Activated T-cell treated with anti-CD3 and anti-CD28 coated beads, Interleukin-2, amount 50 U/mL, for 72 hours (primary cell): ENCODE results near the gene QPRT. TPM values are rescaled to one million over a fixed set of nuclear protein-coding genes. Genes with fewer than 3 reads are reported as not detected.
"Not testable (repeated sequence)": the region's sequence is repeated elsewhere in the genome, so short reads cannot be mapped to it uniquely, and the experiment has no call there.

Experiments
- ATAC-seq, 2 donors: fragments of 150-1000 bp; cut with Tn5 transposase; replicated peaks in 1 of 2; 2 replicates each; pipeline ENCODE4 v1.10.0; 2021; ENCODE audit warnings: moderate library complexity in 2 of 2, mild to moderate bottlenecking in 1 of 2
- DNase-seq, 2 donors: peaks; one replicate each; pipeline ENCODE4 v3.0.0; 2021 to 2022; ENCODE audit warnings: mixed read lengths in 1 of 2
- H3K27ac Mint-ChIP-seq: one replicate; pipeline ENCODE4 v1.8.0; 2022; ENCODE audit warnings: mild to moderate bottlenecking, moderate library complexity, mixed read lengths
- H3K27me3 Mint-ChIP-seq: one replicate; pipeline ENCODE4 v1.8.0; 2022; ENCODE audit warnings: low read depth, mixed read lengths
- H3K36me3 Mint-ChIP-seq, 2 donors: one replicate each; pipeline ENCODE4 v1.8.0; 2022; ENCODE audit warnings: mixed read lengths in 2 of 2, mild to moderate bottlenecking in 1 of 2; ENCODE audit not compliant: insufficient read depth in 2 of 2
- H3K4me1 Mint-ChIP-seq: one replicate; pipeline ENCODE4 v1.8.0; 2022; ENCODE audit warnings: low read depth, mixed read lengths
- H3K4me3 Mint-ChIP-seq, 2 donors: one replicate each; pipeline ENCODE4 v1.8.0; 2022; ENCODE audit warnings: mild to moderate bottlenecking in 2 of 2, mixed read lengths in 2 of 2, moderate library complexity in 2 of 2
- H3K9me3 Mint-ChIP-seq, 2 donors: one replicate each; pipeline ENCODE4 v1.8.0; 2022; ENCODE audit warnings: mixed read lengths in 2 of 2
- total RNA-seq, 2 donors: library from RNA; stranded (reverse); gene quantifications; one replicate each; pipeline ENCODE4 v1.2.3, GENCODE V29; 2022

Gene QPRT
- 1 to 10 TPM; 4.5 to 5.6 TPM for total RNA-seq

DNA sequence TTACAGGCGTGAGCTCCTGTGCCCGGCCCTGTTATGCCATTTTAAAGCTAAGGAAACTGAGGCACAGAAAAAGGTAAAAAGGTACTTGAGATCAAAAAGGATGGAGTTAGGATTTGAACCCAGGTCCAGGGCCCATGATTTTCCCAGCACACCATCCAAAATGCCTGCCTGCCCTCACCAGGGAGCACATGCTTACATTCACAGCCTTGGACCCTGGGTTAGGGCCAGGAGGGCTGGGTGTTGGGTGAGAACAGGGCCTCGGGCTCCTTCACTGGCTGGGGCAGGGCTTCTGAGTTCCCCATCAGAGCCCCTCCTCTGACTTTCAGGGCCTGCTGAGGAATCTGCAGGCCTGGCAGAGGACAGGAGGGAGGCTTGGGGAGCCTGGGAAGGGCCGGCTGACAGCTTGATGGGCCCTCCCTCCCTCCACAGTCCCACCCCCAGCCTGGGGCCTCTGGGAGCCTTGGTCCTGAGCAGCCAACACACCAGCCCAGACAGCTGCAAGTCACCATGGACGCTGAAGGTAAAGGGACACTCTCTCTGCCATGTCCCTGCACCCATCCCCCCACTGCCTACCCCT, at the start of gene QPRT:
TSS of gene QPRT (plus strand) at position 490 of the 577 bp plus-strand sequence. CDS start at position 508, 18 bp downstream.
- Mint-ChIP-seq H3K4me3 (peak within 1 kb of the TSS; percentile 79), H3K9me3 (no peaks in the 10 kb centered on the region), H3K27me3 (no peaks in the 10 kb centered on the region), H3K27ac (peak within 1 kb of the TSS; percentile 67), H3K4me1 (peaks cover 24% of the 10 kb centered on the region), H3K36me3 (no peaks in the 10 kb centered on the region)
- peak in 1 of 2 donors; percentile 37 for ATAC-seq
- no peak for DNase-seq

- not testable (repeated sequence) for DNase-seq, H3K27me3 Mint-ChIP-seq, H3K27ac Mint-ChIP-seq, ATAC-seq, H3K9me3 Mint-ChIP-seq, H3K36me3 Mint-ChIP-seq, H3K4me3 Mint-ChIP-seq
- H3K4me1 Mint-ChIP-seq, result peaks cover 19% of the 10 kb centered on the region
Observed at GRCh38 chr16:29629318-29629717, 49.7 kb upstream of the QPRT start.

DNA sequence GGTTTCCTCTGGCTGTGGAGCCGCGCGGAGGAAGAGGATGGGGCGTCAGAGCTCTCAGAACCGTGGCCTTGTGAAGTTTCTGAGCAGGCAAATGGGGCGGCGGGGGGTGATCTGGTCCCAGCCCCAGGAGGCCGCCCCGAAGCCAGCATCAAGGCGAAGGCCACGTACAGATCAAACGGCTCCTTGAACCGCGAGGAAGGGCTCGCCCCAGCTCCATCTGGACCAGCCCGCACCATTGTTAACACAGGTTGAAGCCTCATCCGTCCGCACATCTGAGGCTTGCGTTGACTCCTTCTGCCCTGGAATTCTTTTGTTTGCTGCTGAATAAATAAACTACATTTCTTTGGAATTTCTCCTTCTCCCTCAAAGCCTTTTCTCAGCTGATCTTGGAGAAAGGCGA, 47.3 kb upstream of the QPRT start:
- H3K4me3 Mint-ChIP-seq, H3K27me3 Mint-ChIP-seq, H3K36me3 Mint-ChIP-seq, H3K9me3 Mint-ChIP-seq, DNase-seq, ATAC-seq, H3K27ac Mint-ChIP-seq, H3K4me1 Mint-ChIP-seq: not testable (repeated sequence)

GRCh38 chr16:29635902-29636301, 43.1 kb upstream of the QPRT start:
- not testable (repeated sequence) for H3K27me3 Mint-ChIP-seq, ATAC-seq, DNase-seq, H3K36me3 Mint-ChIP-seq, H3K27ac Mint-ChIP-seq, H3K9me3 Mint-ChIP-seq, H3K4me1 Mint-ChIP-seq, H3K4me3 Mint-ChIP-seq

GRCh38 chr16:29636368-29636767, 42.6 kb upstream of the QPRT start:
- DNase-seq, H3K9me3 Mint-ChIP-seq, H3K27me3 Mint-ChIP-seq, H3K36me3 Mint-ChIP-seq, ATAC-seq, H3K27ac Mint-ChIP-seq, H3K4me3 Mint-ChIP-seq: not testable (repeated sequence)
- H3K4me1 Mint-ChIP-seq, result peaks cover 13% of the 10 kb centered on the region

DNA sequence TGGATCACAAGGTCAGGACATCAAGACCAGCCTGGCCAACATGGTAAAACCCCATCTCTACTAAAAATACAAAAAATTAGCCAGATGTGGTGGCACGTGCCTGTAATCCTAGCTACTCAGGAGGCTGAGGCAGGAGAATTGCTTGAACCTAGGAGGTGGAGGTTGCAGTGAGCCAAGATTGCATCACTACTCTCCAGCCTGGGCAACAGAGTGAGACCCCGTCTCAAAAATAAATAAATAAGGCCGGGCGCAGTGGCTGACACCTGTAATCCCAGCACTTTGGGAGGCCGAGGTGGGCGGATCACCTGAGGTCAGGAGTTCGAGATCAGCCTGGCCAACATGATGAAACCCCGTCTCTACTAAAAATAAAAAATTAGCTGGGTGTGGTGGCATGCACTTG, 40.2 kb upstream of the QPRT start:
- ATAC-seq, H3K4me3 Mint-ChIP-seq: not testable (repeated sequence)

GRCh38 chr16:29641561-29641960, 37.4 kb upstream of the QPRT start:
- H3K4me1 Mint-ChIP-seq, result peaks cover 36% of the 10 kb centered on the region
- DNase-seq, result no peak
- no peaks in the 10 kb centered on the region for H3K36me3 Mint-ChIP-seq
- H3K9me3 Mint-ChIP-seq, result peaks cover 0 to 4% of the 10 kb centered on the region in 2 donors
- peak overlapping the region; percentile 90 for H3K27ac Mint-ChIP-seq
- no peaks in the 10 kb centered on the region for H3K27me3 Mint-ChIP-seq
- peak; percentile 70 to 71 for ATAC-seq
- H3K4me3 Mint-ChIP-seq, result peak overlapping the region; percentile 65 to 76

More for the DNA sequence above, 40.2 kb upstream of the QPRT start:
- not testable (repeated sequence) for H3K27ac Mint-ChIP-seq, H3K36me3 Mint-ChIP-seq, H3K9me3 Mint-ChIP-seq, DNase-seq, H3K27me3 Mint-ChIP-seq
- peaks cover 18% of the 10 kb centered on the region for H3K4me1 Mint-ChIP-seq

DNA sequence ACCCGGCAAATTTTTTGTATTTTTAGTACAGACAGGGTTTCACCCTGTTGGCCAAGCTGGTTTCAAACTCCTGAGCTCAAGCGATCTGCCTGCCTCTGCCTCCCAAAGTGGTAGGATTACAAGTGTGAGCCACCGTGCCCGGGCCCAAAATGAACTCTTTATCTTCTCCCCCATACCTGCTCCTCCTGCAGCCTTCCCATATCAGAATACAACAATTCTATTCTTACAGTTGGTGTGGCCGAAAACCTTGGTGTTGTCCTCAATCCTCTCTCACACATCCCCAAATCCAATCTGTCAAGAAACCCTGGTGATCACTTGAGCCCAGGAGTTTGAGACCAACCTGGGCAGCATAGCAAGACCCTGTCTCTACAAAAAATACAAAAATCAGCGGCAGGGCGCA, 35.4 kb upstream of the QPRT start:
- no peaks in the 10 kb centered on the region for H3K27me3 Mint-ChIP-seq
- H3K9me3 Mint-ChIP-seq, result peaks cover 0 to 4% of the 10 kb centered on the region in 2 donors
- no peak overlapping the region for H3K4me3 Mint-ChIP-seq
- H3K4me1 Mint-ChIP-seq, result peaks cover 36% of the 10 kb centered on the region
- H3K27ac Mint-ChIP-seq, result no peak overlapping the region
- DNase-seq, result no peak
- no peak for ATAC-seq
- no peaks in the 10 kb centered on the region for H3K36me3 Mint-ChIP-seq

- Mint-ChIP-seq H3K9me3 (peaks cover 0 to 4% of the 10 kb centered on the region in 2 donors), H3K27ac (no peak overlapping the region), H3K4me3 (no peak overlapping the region), H3K36me3 (no peaks in the 10 kb centered on the region), H3K27me3 (no peaks in the 10 kb centered on the region), H3K4me1 (peaks cover 36% of the 10 kb centered on the region)
- DNase-seq, result no peak
- ATAC-seq, result no peak
Observed at GRCh38 chr16:29644338-29644857, 34.6 kb upstream of the QPRT start.

- Mint-ChIP-seq H3K27ac (no peak overlapping the region), H3K4me3 (no peak overlapping the region), H3K36me3 (no peaks in the 10 kb centered on the region), H3K9me3 (peaks cover 0 to 4% of the 10 kb centered on the region in 2 donors), H3K4me1 (peaks cover 39% of the 10 kb centered on the region), H3K27me3 (no peaks in the 10 kb centered on the region)
- DNase-seq, result no peak
- ATAC-seq, result no peak
Observed at GRCh38 chr16:29644973-29645693, 33.8 kb upstream of the QPRT start.

GRCh38 chr16:29645694-29646187, 33.2 kb upstream of the QPRT start:
- Mint-ChIP-seq H3K9me3 (peaks cover 0 to 4% of the 10 kb centered on the region in 2 donors), H3K4me1 (peaks cover 35% of the 10 kb centered on the region), H3K36me3 (no peaks in the 10 kb centered on the region), H3K27ac (peak overlapping the region; percentile 65), H3K4me3 (no peak overlapping the region), H3K27me3 (no peaks in the 10 kb centered on the region)
- DNase-seq (no peak), ATAC-seq (no peak)

DNA sequence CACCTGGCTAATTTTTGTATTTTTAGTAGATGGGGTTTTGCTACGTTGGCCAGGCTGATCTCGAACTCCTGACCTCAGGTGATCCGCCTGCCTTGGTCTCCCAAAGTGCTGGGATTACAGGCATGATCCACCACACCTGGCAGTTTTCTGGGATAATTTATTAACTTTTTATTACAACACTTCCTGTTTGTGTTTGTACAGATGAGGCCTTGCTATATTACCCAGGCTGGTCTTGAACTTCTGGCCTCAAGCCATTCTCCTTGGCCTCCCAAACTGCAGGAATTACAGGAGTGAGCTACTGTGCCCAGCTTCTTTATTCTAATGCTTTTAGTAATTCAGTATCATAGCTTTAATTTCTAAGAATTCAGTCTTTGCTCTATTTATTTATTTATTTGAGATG, 32.0 kb upstream of the QPRT start:
- no peaks in the 10 kb centered on the region for H3K27me3 Mint-ChIP-seq
- H3K4me1 Mint-ChIP-seq, result peaks cover 23% of the 10 kb centered on the region
- no peak overlapping the region for H3K27ac Mint-ChIP-seq
- DNase-seq (no peak), ATAC-seq (no peak)
- H3K9me3 Mint-ChIP-seq, result peaks cover 0 to 4% of the 10 kb centered on the region in 2 donors
- H3K36me3 Mint-ChIP-seq, result no peaks in the 10 kb centered on the region
- no peak overlapping the region for H3K4me3 Mint-ChIP-seq

DNA sequence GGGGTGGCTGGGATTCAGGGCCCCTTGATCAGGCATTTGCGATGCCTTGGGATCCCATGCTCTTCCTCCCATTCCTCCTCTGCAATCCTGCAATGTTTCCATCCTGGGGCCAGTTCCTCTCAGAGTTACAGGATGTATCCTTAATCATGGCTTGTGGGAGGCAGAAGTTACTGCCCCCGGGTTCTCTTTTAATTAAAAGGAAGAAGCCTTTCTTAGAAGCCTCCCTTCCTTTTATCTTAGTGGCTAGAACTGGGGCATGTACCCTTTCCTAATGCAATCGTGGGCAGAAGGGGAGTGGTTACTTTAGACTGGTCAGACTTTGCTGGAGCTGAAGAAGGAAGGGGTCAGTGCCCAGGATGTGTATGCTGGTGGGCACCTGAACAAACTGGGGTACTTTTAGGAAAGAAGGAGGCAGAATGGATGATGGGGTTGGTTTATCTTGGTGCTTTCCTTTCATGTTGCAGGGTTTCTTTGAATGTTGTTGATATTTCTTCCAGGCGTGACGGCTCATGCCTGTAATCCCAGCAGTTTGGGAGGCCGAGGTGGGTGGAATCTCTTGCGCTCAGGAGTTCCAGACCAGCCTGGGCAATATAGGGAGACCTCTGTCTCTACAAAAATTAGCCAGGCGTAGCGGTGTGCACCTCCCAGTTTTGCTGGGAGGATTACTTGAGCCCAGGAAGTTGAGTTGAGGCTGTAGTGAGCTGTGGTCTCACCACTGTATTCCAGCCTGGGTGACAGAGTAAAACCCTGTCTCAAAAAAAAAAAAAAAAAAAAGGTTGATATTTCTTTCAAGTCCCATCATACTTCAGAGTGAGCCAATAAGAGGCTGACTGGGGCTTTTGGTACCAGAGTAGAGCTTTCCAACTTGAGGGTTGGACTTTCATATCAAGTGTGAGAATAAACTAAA, 29.1 kb upstream of the QPRT start:
- no peak for DNase-seq
- H3K36me3 Mint-ChIP-seq, result no peaks in the 10 kb centered on the region
- no peak overlapping the region for H3K27ac Mint-ChIP-seq
- H3K27me3 Mint-ChIP-seq, result no peaks in the 10 kb centered on the region
- H3K4me3 Mint-ChIP-seq, result no peak overlapping the region
- no peak for ATAC-seq
- peaks cover 0 to 4% of the 10 kb centered on the region in 2 donors for H3K9me3 Mint-ChIP-seq
- H3K4me1 Mint-ChIP-seq, result peaks cover 16% of the 10 kb centered on the region
